ENCODE measurements around the gene TSEN2. TPM values are rescaled to one million over a fixed set of nuclear protein-coding genes. Genes with fewer than 3 reads are reported as not detected.
A peak's percentile ranks its signal among the peaks of the same experiment; 100 is the strongest.

TSEN2 gene
- total RNA-seq, 1 donor from 2014 or later: 21.3 TPM

DNA sequence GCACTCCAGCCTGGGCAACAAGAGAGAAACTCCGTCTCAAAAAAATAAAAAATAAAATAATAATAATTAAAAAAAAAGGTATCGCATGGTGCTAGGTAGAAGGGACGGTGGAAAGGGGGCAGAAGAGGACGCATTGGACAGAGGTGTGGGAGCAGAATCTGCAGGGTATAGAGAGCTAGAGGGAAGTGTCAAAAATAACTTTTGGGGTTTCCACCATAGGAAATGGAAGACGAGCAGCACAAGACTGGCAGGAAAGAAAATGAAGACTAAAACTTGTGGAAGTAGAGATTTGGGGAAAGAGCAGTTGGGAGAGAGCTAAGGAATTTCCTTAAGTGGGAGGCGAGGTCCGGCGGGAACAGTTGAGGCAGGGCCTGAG lies 72.0 kb downstream of the TSEN2 start:
- H3K27me3 ChIP-seq (ENCODE audit: control insufficient read depth, insufficient read depth, low read length): no peaks in the 10 kb centered on the region
- no peak for DNase-seq (ENCODE audit: low read depth)
- no peaks in the 10 kb centered on the region for H3K36me3 ChIP-seq (ENCODE audit: control insufficient read depth, insufficient read depth, low read length)
- no peak for FAIRE-seq
- TF ChIP-seq, protein P1, sequence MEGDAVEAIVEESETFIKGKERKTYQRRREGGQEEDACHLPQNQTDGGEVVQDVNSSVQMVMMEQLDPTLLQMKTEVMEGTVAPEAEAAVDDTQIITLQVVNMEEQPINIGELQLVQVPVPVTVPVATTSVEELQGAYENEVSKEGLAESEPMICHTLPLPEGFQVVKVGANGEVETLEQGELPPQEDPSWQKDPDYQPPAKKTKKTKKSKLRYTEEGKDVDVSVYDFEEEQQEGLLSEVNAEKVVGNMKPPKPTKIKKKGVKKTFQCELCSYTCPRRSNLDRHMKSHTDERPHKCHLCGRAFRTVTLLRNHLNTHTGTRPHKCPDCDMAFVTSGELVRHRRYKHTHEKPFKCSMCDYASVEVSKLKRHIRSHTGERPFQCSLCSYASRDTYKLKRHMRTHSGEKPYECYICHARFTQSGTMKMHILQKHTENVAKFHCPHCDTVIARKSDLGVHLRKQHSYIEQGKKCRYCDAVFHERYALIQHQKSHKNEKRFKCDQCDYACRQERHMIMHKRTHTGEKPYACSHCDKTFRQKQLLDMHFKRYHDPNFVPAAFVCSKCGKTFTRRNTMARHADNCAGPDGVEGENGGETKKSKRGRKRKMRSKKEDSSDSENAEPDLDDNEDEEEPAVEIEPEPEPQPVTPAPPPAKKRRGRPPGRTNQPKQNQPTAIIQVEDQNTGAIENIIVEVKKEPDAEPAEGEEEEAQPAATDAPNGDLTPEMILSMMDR (IDR thresholded peaks at IDR 0.05; ENCODE audit: insufficient read depth, low read length, severe bottlenecking): no peak
- H3K4me3 ChIP-seq (ENCODE audit: low read depth, low read length): peak overlapping the region; percentile 91

DNA sequence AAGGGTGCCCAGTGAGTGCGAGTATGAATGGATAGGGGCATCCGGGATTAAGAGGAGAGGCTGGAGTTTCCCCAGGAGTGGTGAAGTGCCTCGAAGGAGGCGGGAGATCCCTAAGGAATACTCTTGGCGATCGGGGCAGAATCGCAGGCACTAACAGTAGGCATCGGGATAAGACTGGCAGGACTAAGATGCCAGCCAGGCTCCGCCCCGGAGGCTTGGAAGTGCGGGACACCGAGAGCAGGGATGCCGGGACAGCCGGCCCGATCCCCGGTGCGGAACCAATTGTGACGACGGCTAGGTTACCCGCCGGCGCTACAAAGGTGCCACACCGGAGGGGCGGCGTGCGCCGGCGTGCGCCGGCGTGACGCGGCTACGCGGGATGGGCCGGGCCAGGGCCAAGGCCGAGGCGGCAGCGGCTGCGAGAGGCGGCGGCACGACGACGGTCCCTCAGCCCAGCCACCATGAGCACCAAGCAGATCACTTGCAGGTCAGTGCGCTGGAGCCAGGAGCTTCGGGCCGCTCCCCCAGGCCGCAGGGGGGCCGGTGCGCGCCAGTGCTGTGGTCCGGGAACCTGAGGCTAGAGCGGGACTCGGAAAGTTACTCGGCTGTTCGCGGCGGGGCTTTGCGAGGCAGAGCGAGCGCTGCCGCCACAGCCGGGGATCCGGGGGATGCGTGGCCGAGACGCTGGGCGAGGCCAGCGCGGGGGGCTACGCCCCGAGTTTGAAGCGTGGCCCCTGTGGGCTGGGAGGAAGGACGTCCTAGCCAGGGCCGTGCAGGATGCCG lies 72.6 kb downstream of the TSEN2 start, which contains the start of gene MKRN2:
TSS of gene MKRN2 (plus strand) at position 398 of the 783 bp plus-strand sequence. CDS start at position 462, 64 bp downstream.
- peak; percentile 65 for DNase-seq (ENCODE audit: low read depth)
- no peaks in the 10 kb centered on the region for H3K27me3 ChIP-seq (ENCODE audit: control insufficient read depth, insufficient read depth, low read length)
- FAIRE-seq: no peak
- peak within 1 kb of the TSS; percentile 91 for H3K4me3 ChIP-seq (ENCODE audit: low read depth, low read length)
- TF ChIP-seq, protein P1 (IDR thresholded peaks at IDR 0.05; ENCODE audit: insufficient read depth, low read length, severe bottlenecking): no peak
- H3K36me3 ChIP-seq (ENCODE audit: control insufficient read depth, insufficient read depth, low read length): no peaks in the 10 kb centered on the region

DNA sequence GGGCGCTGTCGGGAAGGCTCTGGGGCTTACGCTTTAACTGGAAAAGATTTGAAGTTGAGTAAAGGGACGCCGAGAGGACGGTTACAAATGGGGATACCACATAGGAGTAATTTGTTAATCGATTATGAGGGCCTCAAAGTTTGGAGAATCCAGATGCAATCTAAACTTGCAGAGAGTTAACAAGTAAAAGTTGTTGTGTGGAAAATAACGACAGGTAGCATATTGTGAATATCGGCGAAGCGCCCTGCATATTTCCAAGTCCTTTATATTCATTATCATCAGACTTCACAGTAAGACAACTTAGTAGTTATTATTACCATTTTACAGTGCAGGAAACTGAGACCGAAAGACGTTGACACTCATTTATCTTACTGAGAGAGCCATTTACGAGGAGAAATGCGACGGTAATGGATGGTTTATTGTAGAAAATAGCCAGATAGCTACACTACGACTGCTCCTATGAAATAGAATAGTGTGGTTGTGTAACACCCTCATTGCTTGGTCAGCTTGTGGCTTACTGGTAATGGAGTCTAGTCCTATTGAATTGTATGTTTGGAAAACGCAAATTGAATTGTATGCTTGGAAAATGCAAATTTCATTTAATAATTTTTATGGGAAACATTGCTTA lies 73.3 kb downstream of the TSEN2 start:
- H3K4me3 ChIP-seq (ENCODE audit: low read depth, low read length): peak overlapping the region; percentile 91
- DNase-seq (ENCODE audit: low read depth): peak; percentile 61
- TF ChIP-seq, protein P1 (IDR thresholded peaks at IDR 0.05; ENCODE audit: insufficient read depth, low read length, severe bottlenecking): no peak
- H3K27me3 ChIP-seq (ENCODE audit: control insufficient read depth, insufficient read depth, low read length): no peaks in the 10 kb centered on the region
- no peaks in the 10 kb centered on the region for H3K36me3 ChIP-seq (ENCODE audit: control insufficient read depth, insufficient read depth, low read length)
- no peak for FAIRE-seq

DNA sequence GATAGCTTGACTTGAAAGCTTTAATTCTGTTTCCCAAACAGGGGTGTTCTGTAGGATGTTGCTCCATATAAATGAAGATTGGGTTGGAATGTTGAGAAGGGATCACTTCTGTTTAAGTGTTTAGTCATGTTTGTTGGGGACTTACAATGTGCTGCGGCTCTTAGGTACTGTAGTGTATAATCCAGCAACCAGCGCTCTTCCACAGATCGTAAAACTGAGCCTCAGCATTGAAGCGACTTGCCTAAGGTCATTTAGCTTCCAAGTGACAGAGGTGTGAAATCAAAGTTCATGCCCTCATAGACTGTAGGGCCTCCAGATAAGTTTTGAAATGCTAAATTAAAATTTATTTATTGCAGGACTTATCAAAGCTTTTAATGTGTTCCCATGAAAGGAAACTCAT lies 74.4 kb downstream of the TSEN2 start:
- no peak overlapping the region for H3K4me3 ChIP-seq (ENCODE audit: low read depth, low read length)
- TF ChIP-seq, protein P1 (IDR thresholded peaks at IDR 0.05; ENCODE audit: insufficient read depth, low read length, severe bottlenecking): no peak
- no peaks in the 10 kb centered on the region for H3K27me3 ChIP-seq (ENCODE audit: control insufficient read depth, insufficient read depth, low read length)
- FAIRE-seq (no peak), DNase-seq (ENCODE audit: low read depth) (no peak)
- no peaks in the 10 kb centered on the region for H3K36me3 ChIP-seq (ENCODE audit: control insufficient read depth, insufficient read depth, low read length)

DNA sequence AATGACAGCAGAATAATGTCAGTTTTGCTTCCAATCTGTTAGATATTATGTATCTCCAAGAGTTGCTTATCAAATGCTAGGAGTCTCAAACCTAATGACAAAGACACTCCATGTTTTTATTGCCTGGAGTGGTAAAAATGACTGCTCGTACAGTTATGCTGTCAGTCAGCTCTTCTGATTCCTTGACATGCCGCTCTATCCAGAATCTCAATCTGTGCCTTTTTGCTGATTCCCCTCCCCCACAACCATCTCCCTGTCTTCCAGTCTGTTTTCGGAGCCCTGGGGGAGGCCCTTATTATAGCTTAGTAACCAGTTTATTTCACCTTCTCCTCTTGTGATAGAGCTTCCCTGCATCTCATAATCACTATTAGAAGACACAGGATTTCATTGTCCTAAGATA lies 75.2 kb downstream of the TSEN2 start:
- no peak for FAIRE-seq

More for the DNA sequence above, 75.2 kb downstream of the TSEN2 start:
- no peak for DNase-seq (ENCODE audit: low read depth)
- no peaks in the 10 kb centered on the region for H3K36me3 ChIP-seq (ENCODE audit: control insufficient read depth, insufficient read depth, low read length)
- no peaks in the 10 kb centered on the region for H3K27me3 ChIP-seq (ENCODE audit: control insufficient read depth, insufficient read depth, low read length)
- TF ChIP-seq, protein P1 (IDR thresholded peaks at IDR 0.05; ENCODE audit: insufficient read depth, low read length, severe bottlenecking): no peak
- H3K4me3 ChIP-seq (ENCODE audit: low read depth, low read length): no peak overlapping the region

Measured in bronchial epithelial cell (primary cell).